OCI-LY1 (cell line): Measurements from ENCODE around the gene KCTD1.

Experiments used
- H2AFZ ChIP-seq: fragments of 200-600 bp; sonication (generic), shearing (Covaris generic); 2 replicates; pipeline ENCODE4 v1.6.0; 2014; ENCODE audit warnings: antibody characterized with exemption, mild to moderate bottlenecking, low read length
- H3F3A ChIP-seq: fragments of 200-600 bp; sonication (generic), shearing (Covaris generic); 2 replicates; pipeline ENCODE4 v1.6.0; 2014; ENCODE audit warnings: mild to moderate bottlenecking, antibody characterized with exemption, low read length, moderate library complexity; ENCODE audit not compliant: insufficient read depth
- H3K27ac ChIP-seq: fragments of 200-600 bp; sonication (generic); 2 replicates; pipeline ENCODE4 v1.5.1; 2014; ENCODE audit warnings: low read length, mixed run types, mild to moderate bottlenecking, low read depth; ENCODE audit not compliant: poor library complexity, severe bottlenecking
- H3K27me3 ChIP-seq: fragments of 200-600 bp; sonication (generic); 2 replicates; pipeline ENCODE4 v1.6.0; 2014; ENCODE audit warnings: antibody characterized with exemption, mild to moderate bottlenecking, low read length, moderate library complexity; ENCODE audit not compliant: insufficient read depth
- H3K36me3 ChIP-seq: fragments of 200-600 bp; sonication (generic); 2 replicates; pipeline ENCODE4 v1.6.1; 2014; ENCODE audit warnings: mild to moderate bottlenecking, antibody characterized with exemption, low read length, moderate library complexity, mixed read lengths; ENCODE audit not compliant: insufficient read depth
- H3K4me1 ChIP-seq: fragments of 200-600 bp; sonication (generic); 2 replicates; pipeline ENCODE4 v1.5.1; 2014; ENCODE audit warnings: mild to moderate bottlenecking, low read length, moderate library complexity; ENCODE audit not compliant: insufficient read depth, severe bottlenecking
- H3K4me2 ChIP-seq: fragments of 200-600 bp; sonication (generic), shearing (Covaris generic); 2 replicates; pipeline ENCODE4 v1.6.1; 2014; ENCODE audit warnings: low read length
- H3K4me3 ChIP-seq: fragments of 200-600 bp; sonication (generic); 2 replicates; pipeline ENCODE4 v1.5.1; 2014; ENCODE audit warnings: low read length, low read depth, mild to moderate bottlenecking, mixed read lengths; ENCODE audit not compliant: poor library complexity, severe bottlenecking
- H3K79me2 ChIP-seq: fragments of 200-600 bp; shearing (Covaris generic); 2 replicates; pipeline ENCODE4 v1.6.1; 2016; ENCODE audit warnings: mixed run types, low read length, mixed read lengths; ENCODE audit not compliant: insufficient read depth
- H3K9ac ChIP-seq: fragments of 200-600 bp; sonication (generic), shearing (Covaris generic); 2 replicates; pipeline ENCODE4 v1.6.1; 2014; ENCODE audit warnings: mild to moderate bottlenecking, low read length, mixed read lengths
- H3K9me2 ChIP-seq: fragments of 200-600 bp; sonication (generic), shearing (Covaris generic); 2 replicates; pipeline ENCODE4 v1.6.1; 2014; ENCODE audit warnings: low read depth, mild to moderate bottlenecking, low read length, mixed read lengths
- H3K9me3 ChIP-seq: fragments of 200-600 bp; shearing (Covaris generic); 2 replicates; pipeline ENCODE4 v1.6.1; 2014; ENCODE audit warnings: low read length, mixed read lengths
- H4K20me1 ChIP-seq: fragments of 200-600 bp; sonication (generic), shearing (Covaris generic); 2 replicates; pipeline ENCODE4 v1.6.0; 2016; ENCODE audit warnings: mild to moderate bottlenecking, low read length; ENCODE audit not compliant: insufficient read depth
- EZH2 ChIP-seq: fragments of 200-600 bp; sonication (generic), shearing (Covaris generic); IDR thresholded peaks from 2 replicates; pipeline ENCODE4 v1.8.0; 2017; ENCODE audit warnings: borderline replicate concordance, mixed run types, mild to moderate bottlenecking, antibody characterized with exemption, low read length, moderate library complexity, mixed read lengths
- TF ChIP-seq, protein P1 (sequence below): fragments of 200-600 bp; sonication (generic), shearing (Covaris generic); IDR thresholded peaks from 2 replicates; pipeline ENCODE4 v1.5.1; 2017; ENCODE audit warnings: mild to moderate bottlenecking, antibody characterized with exemption, low read length, moderate library complexity, mixed read lengths

The KCTD1 gene

DNA sequence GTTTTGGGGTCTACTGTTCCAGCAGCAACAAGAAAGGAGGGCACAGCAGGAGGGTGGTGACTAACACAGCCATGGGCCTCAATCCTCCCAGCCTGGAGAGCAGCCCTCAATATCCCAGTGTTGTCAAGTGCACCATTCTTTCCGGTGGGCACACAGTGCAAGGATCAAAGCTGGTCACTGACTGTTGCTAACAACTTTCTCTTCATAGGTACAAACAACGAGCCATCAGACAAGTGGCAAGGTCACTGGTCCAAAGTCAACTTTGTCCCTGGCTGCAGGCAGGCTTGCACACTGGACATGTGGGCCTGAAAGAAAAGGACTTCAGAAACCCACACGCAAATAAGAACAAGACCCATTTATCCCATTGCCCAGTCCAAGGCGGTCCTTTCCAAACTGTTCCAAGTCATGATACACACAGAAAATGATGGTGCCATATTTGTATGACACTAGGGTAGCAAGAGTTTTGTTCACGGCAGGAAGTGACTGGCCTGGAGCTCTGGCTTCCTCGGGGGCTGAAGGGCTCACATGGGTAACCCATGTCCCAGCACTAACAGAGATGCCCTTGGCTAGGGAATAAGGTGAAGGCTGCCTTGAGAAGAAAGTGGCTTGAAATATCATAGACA is 57.0 kb downstream of the KCTD1 start:
- H3K36me3 ChIP-seq, result no peaks in the 10 kb centered on the region
- no peaks in the 10 kb centered on the region for H4K20me1 ChIP-seq
- no peak overlapping the region for H3K4me2 ChIP-seq
- H3K9me2 ChIP-seq, result no peaks in the 10 kb centered on the region
- no peaks in the 10 kb centered on the region for H3K27me3 ChIP-seq
- H3K4me3 ChIP-seq, result no peak overlapping the region
- H3K9me3 ChIP-seq, result no peaks in the 10 kb centered on the region
- H3F3A ChIP-seq, result no peaks in the 10 kb centered on the region
- TF ChIP-seq, protein P1, sequence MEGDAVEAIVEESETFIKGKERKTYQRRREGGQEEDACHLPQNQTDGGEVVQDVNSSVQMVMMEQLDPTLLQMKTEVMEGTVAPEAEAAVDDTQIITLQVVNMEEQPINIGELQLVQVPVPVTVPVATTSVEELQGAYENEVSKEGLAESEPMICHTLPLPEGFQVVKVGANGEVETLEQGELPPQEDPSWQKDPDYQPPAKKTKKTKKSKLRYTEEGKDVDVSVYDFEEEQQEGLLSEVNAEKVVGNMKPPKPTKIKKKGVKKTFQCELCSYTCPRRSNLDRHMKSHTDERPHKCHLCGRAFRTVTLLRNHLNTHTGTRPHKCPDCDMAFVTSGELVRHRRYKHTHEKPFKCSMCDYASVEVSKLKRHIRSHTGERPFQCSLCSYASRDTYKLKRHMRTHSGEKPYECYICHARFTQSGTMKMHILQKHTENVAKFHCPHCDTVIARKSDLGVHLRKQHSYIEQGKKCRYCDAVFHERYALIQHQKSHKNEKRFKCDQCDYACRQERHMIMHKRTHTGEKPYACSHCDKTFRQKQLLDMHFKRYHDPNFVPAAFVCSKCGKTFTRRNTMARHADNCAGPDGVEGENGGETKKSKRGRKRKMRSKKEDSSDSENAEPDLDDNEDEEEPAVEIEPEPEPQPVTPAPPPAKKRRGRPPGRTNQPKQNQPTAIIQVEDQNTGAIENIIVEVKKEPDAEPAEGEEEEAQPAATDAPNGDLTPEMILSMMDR, result no peak
- TF ChIP-seq EZH2, result no peak
- no peak overlapping the region for H3K27ac ChIP-seq
- H3K9ac ChIP-seq, result no peak overlapping the region
- H2AFZ ChIP-seq, result no peak overlapping the region
- H3K79me2 ChIP-seq, result no peaks in the 10 kb centered on the region
- no peaks in the 10 kb centered on the region for H3K4me1 ChIP-seq

DNA sequence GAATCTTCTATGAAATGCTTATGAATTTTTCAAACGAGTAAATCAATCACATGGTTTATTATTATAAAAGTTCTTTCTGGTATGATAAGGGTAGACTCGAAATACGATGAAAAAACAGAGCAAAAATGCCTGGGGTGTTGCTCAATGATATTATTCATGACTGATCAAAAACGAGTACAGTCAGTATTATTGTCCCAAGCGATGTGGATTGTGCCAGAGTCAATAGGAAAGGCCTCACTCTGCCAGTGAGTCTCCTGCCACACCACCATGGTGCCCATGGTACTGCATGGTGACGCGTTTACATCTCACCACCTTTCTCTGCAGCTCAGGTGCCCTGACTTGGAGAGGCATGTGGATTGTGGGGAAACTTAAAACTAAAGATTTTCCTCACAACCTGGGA is 58.5 kb downstream of the KCTD1 start:
- Histone ChIP-seq H3K4me3 (no peak overlapping the region), H3K4me1 (no peaks in the 10 kb centered on the region), H3K9ac (no peak overlapping the region), H3K27ac (no peak overlapping the region), H3K4me2 (no peak overlapping the region), H3K9me3 (no peaks in the 10 kb centered on the region), H4K20me1 (no peaks in the 10 kb centered on the region), H3K36me3 (no peaks in the 10 kb centered on the region), H3F3A (no peaks in the 10 kb centered on the region), H3K9me2 (no peaks in the 10 kb centered on the region), H2AFZ (no peak overlapping the region), H3K79me2 (no peaks in the 10 kb centered on the region), H3K27me3 (no peaks in the 10 kb centered on the region)
- TF ChIP-seq, protein P1, result no peak

DNA sequence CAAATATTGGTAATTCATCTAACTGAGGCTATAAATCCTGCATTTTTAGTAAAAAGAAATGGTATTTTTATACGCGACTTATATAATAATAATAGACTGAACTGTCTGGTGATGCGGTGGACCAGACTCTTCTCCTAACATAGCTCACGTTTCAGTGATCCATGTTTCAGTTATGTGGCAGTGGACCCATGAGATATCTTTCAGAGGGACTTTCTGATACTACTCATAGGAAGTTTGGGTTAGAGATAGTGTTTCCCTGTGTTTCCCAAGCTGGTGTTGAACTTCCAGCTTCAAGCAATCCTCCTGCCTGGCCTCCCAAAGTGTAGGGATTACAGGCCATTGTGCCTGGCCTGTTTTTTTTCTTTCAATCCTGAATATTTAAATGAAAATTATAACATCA is 59.2 kb downstream of the KCTD1 start:
- Histone ChIP-seq H3K79me2 (no peaks in the 10 kb centered on the region), H3K9me2 (no peaks in the 10 kb centered on the region), H3K4me3 (no peak overlapping the region), H3K27ac (no peak overlapping the region), H3K36me3 (no peaks in the 10 kb centered on the region), H2AFZ (no peak overlapping the region), H4K20me1 (no peaks in the 10 kb centered on the region), H3F3A (no peaks in the 10 kb centered on the region), H3K4me1 (no peaks in the 10 kb centered on the region), H3K4me2 (no peak overlapping the region), H3K27me3 (no peaks in the 10 kb centered on the region), H3K9ac (no peak overlapping the region), H3K9me3 (no peaks in the 10 kb centered on the region)
- TF ChIP-seq, protein P1, result no peak
- no peak for TF ChIP-seq EZH2
